GM18868 (cell line): ENCODE data around the gene SLAMF6.
A peak's percentile ranks its signal among the peaks of the same experiment; 100 is the strongest.
"Not testable (repeated sequence)": the region's sequence is repeated elsewhere in the genome, so short reads cannot be mapped to it uniquely, and the experiment has no call there.

ENCODE experiments used
- ATAC-seq: cut with Tn5 transposase; IDR thresholded peaks from one replicate; pipeline ENCODE4 v1.9.1; 2021; ENCODE audit warnings: mild to moderate bottlenecking, moderate library complexity; ENCODE audit not compliant: unreplicated experiment

SLAMF6 gene

DNA sequence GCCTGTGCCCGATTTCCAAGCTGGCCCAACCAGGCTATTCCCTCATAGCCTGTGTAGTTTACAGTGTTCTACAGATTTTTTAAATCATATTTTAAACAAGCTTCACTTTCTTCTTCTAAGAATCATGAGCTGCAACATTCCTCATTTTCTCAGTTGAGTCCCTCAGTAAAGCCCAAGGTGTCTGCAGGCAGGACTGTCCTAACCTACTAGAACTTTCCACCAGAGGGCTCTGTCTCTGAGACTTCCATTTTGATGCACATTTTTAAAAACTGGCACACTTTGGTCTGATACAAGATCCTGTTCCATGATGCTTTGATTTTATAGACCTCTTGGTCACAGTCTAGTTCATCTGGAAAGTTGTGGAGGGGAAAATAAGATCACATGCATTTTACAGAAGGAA, 21.6 kb upstream of the SLAMF6 start:
- no peak for ATAC-seq

DNA sequence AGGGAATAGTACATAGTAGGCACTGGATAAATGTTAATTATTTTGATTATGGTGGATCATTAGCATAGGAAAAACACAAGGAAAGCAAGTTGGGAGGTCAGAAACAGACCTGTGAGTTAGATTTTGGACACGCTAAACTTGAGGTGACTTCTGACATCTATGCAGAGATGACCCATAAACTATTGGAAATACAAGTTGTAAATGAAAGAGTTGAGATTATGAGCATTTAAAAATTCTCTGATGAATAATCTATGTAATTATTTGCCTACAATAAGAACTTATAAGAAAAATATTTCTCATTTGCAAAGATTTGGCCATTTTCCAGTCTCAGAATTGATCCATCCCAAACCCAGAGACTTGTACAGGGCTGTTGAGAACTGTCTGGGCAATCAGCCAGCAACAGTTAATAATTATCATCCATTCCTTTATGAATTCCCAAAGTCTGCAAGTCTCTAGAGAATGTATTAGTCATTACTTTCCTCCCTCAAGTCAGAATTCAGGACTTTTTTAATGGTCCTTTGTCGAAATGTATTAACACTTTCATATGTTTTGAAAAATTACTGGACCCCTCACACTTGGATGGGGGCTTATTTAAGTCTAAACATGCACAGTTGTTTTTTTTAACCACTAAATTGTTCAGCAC, 19.4 kb upstream of the SLAMF6 start:
- no peak for ATAC-seq

DNA sequence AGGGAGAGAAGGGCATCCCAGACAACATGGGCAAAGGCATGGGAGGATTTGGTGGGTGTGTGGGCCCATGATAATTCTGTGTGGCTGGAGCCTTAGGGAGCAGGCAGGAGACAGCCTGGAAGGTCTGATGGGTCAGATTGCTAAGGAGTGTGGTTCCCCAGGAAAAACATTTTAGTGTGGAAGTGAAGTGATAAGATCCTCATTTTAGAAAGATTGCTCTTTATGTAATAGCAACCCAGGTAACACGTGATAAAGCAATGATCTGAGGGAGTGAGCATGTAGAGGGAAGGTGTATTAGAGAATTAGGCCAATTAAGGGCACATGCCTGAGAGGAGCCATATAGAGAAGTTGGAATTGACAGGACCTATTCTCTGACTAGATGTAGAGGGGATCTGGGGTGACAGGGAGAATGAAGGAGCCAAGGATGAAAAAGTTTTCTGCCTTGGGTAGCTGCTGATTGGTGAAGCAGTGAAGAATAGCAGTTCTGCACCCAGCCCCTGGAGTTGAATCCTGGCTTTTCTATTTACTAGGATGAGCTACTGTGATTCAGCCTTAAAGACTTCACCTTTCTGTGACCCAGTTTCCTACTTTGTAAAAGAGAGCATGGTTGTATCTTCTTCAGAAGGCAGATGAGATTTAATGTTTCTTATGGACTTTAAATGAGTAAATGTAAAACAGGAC, 18.7 kb upstream of the SLAMF6 start:
- no peak for ATAC-seq

DNA sequence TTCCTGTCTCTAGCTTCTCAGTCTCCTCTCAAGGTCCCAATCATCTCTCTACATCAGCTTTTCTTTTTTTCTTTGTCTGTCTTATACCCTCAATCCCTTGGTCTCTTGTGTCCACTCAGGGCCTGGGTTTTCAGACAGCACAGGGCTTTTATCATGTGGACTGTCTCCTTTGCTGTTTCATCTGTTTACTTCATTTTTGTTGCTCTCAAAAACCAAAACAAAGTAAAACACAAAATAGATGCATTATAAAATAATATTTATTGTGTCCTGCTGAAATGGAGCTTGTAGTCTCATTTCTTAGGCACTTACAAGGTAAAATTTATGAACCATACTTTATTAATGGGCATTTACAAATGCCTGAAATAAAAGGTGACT, 17.8 kb upstream of the SLAMF6 start:
- no peak for ATAC-seq

GRCh38 chr1:160539990-160540858, 17.2 kb upstream of the SLAMF6 start:
- peak; percentile 95 for ATAC-seq

GRCh38 chr1:160539684-160539989, 16.6 kb upstream of the SLAMF6 start:
- no peak for ATAC-seq

GRCh38 chr1:160538985-160539651, 16.1 kb upstream of the SLAMF6 start:
- ATAC-seq: no peak

DNA sequence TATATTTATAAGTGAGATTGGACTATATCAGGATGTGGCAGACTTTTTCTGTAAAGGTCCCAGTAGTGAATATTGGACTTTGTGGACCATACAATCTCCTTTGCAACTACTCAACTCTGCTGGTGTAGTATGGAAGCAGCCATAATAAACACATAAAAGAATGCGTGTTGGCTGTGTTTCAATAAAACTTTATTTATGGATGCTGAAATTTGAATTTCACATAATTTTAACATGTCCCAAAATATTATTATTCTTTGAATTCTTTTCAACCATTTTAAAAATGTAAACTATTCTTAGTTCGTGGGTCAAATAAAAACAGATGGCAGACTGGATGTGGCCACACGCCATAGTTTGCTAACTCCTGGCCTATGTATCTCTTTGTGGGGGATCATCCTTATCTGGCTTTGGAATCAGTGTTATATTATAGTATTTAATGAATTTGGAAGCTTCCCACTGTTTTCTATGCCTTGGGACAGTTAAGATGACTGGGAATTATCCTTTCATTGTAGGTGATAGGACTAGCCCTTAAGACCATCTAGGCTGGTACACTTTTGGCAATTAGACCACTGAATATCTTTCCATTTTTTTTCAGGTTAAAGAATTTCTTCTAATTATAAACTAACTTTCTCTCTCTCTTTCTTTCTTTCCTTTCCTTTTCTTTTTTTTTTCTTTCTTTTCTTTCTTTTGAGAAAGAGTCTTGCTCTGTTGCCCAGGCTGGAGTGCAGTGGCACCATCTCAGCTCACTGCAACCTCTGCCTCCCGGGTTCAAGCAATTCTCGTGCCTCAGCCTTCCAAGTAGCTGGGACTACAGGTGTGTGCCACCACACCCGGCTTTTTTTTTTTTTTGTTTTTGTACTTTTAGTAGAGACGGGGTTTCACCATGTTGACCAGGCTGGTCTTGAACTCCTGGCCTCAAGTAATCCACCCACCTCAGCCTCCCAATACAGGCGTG, 14.9 kb upstream of the SLAMF6 start:
- ATAC-seq: no peak

DNA sequence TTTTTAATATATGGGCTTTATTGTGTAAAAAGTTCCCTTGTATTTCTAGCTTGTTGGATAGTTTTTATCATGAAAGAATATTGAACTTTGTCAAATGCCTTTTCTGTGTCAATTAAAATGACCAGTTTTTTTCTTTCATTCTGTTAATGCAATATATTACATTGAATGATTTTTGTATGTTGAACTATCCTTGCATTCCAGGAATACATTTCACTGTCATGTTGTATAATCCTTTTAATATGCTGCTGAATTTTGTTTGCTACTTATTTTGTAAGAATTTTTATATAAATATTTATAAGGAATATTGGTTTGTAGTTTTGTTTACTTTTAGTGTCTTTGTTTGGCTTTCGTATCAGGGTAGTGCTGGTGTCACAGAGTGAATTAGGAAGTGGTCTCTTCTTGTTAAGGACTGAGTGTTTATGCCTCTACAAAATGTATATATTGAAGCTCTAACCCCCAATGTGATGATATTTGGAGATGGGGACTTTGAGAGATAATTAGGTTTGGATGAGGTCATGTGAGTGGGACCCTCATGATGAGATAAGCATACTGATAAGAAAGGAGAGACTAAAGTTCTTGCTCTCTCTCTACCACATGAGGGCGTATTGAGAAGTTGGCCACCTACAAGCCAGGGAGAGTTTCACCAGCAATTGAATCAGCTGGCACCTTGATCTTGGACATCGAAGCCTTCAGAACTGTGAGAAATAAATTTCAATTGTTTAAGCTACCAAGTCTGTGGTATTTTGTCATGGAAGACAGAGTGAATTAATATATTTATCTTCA, 12.0 kb upstream of the SLAMF6 start:
- no peak for ATAC-seq

DNA sequence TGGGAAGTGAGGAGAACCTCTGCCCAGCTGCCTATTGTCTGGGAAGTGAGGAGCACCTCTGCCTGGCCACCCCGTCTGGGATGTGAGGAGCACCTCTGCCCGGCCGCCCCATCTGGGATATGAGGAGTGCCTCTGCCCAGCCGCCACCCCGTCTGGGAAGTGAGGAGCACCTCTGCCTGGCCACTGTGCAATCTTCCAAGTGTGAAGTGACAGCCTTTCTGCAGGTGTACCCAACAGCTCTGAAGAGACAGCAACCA, 9.4 kb upstream of the SLAMF6 start:
- ATAC-seq: not testable (repeated sequence)

GRCh38 chr1:160531809-160532556, 8.9 kb upstream of the SLAMF6 start:
- ATAC-seq: not testable (repeated sequence)

GRCh38 chr1:160529401-160529952, 6.4 kb upstream of the SLAMF6 start:
- not testable (repeated sequence) for ATAC-seq

DNA sequence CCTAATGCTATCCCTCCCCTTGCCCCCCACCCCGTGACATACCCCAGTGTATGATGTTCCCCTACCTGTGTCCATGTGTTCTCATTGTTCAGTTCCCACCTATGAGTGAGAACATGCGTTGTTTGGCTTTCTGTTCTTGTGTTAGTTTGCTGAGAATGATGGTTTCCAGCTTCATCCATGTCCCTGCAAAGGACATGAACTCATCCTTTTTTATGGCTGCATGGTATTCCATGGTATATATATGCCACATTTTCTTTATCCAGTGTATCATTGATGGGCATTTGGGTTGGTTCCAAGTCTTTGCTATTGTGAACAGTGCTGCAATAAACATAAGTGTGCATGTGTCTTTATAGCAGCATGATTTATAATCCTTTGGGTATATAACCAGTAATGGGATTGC, 734 bp upstream of the SLAMF6 start:
- not testable (repeated sequence) for ATAC-seq

DNA sequence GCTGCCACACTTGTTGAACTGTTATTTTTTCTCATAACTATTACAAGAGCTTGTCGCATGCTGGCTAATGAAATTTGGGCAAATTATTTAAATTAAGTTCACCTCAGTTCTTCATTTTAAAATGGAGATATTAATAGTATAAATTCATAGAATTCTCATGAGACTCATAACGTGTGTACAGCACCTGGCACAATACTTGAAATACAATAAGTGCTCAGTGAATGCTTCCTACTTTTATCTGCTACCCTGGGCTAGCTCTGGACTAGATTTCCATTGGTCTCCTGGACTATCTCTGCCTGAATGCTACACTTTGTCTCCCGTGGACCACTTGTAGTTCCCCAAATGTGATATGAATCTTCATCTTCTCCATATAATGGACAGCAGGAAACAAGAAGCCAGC, 919 bp downstream of the SLAMF6 start:
- ATAC-seq: no peak

DNA sequence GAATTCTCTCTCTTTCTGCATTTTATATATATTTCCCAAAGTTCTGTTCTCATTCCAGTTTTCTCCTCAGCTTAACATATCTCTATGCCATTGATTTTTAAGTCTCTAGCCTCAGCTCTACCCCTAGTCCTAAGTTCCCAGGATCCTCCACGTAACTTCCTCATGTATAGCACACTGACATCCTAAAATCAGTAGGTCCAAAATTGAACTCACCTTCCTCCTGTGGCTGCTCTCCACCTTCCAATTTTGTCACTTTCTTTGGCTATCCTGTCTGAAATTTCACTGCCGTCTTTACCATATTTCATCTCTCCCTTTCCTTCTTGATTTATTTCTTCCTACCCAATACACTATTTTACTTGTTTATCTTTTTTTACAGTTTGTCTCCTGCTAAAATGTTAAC, 1.5 kb downstream of the SLAMF6 start:
- no peak for ATAC-seq

DNA sequence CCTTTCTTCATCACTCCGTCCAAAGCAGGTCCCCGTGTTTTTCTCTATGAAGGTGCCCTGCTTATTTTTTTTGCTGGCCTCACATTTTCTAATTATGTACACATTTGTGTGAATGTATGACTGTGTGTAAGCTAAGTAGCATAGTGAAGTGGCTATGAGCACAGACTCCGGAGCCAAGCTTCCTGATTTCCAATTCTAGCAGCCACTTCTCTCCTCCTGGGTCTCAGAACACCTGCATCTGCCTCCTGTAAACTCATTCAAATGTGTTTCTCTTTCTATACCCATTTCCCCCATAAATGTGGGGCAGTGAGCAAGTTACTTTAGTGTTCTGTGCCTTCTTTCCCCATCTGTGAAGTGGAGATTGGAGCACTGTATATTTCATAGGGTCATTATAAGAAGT, 2.1 kb downstream of the SLAMF6 start:
- ATAC-seq: no peak

DNA sequence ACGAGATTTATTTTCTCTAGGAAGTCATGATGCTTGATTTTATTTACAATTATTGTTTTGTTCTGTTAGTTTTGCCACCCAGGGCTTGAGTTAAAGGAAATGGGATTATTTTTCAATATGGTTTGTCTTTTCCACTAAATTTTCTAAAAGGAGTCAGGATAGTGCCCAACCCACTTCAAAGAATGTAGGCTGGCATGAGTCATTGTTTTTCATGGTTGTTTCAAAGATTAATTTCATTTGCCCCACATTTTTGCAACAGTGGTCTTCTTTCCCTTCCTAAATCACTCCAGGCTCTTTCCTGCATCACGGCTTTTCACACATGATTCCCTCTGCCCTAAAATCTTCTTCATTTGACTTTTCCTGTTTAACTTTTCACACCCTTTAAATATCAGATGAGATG, 2.5 kb downstream of the SLAMF6 start:
- no peak for ATAC-seq

DNA sequence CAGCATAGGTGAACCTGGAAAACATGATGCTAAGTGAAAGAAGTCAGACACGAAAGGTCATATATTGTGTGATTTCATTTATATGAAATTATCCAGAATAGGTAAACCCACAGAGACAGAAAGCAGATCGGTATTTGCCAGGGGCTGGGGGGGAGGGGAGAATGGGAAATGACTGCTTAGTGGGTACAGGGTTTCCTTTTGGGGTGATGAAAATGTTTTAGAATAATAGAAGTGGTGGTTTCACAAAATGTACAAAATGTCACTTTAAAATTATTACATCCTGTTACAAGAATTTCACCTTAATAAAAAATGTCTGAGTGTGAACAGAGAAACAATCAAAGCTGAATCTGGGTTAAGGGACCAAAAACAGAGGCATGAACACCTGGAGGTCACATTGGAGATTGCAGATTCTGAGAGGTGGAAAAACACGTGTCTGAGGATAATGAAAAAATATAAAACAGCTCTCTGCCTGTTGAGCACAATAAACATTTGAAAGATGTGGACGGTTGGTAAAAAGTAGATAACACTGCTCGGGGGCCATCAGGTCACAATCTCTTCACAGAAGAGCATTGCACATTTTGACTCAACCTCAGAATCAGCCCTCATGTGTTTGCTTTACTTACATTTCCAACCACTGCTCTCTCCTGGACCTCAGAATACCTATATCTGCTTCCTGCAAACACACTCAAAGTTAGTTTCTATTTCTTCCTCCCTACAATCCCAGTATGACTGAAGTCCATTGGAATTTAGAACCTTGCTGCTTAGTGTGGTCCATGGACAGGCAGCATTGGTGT, 3.2 kb downstream of the SLAMF6 start:
- ATAC-seq: peak; percentile 68
